GM19395 (cell line): ENCODE data around the gene PDLIM7.

Source experiments
- ATAC-seq: cut with Tn5 transposase; IDR thresholded peaks from one replicate; pipeline ENCODE4 v1.9.1; 2021; ENCODE audit warnings: mild to moderate bottlenecking, moderate library complexity; ENCODE audit not compliant: unreplicated experiment

Gene PDLIM7

GRCh38 chr5:177475563-177476427, 21.6 kb downstream of the PDLIM7 start:
- no peak for ATAC-seq

GRCh38 chr5:177474846-177475562, 22.4 kb downstream of the PDLIM7 start:
- no peak for ATAC-seq

- no peak for ATAC-seq
Measured at GRCh38 chr5:177474002-177474476, 23.4 kb downstream of the PDLIM7 start.

- peak; percentile 28 for ATAC-seq
Measured at GRCh38 chr5:177473443-177474001, 23.9 kb downstream of the PDLIM7 start, which contains the start of gene DBN1. Gene DBN1, minus strand, starts transcription at chr5:177473634. Its CDS starts 113 bp downstream, at chr5:177473521.

GRCh38 chr5:177472460-177473442, 24.7 kb downstream of the PDLIM7 start:
- ATAC-seq, result peak; percentile 57

- no peak for ATAC-seq
Measured at GRCh38 chr5:177471610-177472356, 25.6 kb downstream of the PDLIM7 start.

GRCh38 chr5:177470759-177471536, 26.5 kb downstream of the PDLIM7 start:
- no peak for ATAC-seq

GRCh38 chr5:177469750-177470525, 27.5 kb downstream of the PDLIM7 start:
- no peak for ATAC-seq

GRCh38 chr5:177468685-177469628, 28.4 kb downstream of the PDLIM7 start:
- ATAC-seq, result no peak

GRCh38 chr5:177468329-177468684, 29.1 kb downstream of the PDLIM7 start:
- ATAC-seq, result no peak

- ATAC-seq, result no peak
Measured at GRCh38 chr5:177467436-177467835, 30.0 kb downstream of the PDLIM7 start.

- no peak for ATAC-seq
Measured at GRCh38 chr5:177466861-177467260, 30.5 kb downstream of the PDLIM7 start.

- no peak for ATAC-seq
Measured at GRCh38 chr5:177465044-177465443, 32.4 kb downstream of the PDLIM7 start.

- no peak for ATAC-seq
Measured at GRCh38 chr5:177462021-177462670, 35.3 kb downstream of the PDLIM7 start.

- ATAC-seq, result no peak
Measured at GRCh38 chr5:177459819-177460628, 37.4 kb downstream of the PDLIM7 start.

- ATAC-seq, result no peak
Measured at GRCh38 chr5:177459357-177459756, 38.0 kb downstream of the PDLIM7 start.
